Measurements from ENCODE around the gene LRBA.

- TF ChIP-seq CTCF (IDR thresholded peaks at IDR 0.05; ENCODE audit: low read depth, low read length, poor library complexity, severe bottlenecking) (no peak), EZH2phosphoT487 (IDR thresholded peaks at IDR 0.05; ENCODE audit: borderline replicate concordance, low read length) (no peak)
Measured at GRCh38 chr4:150591904-150592303, 423.2 kb downstream of the LRBA start.
